ENCODE data around the gene TMEM51. TPM values are rescaled to one million over a fixed set of nuclear protein-coding genes. Genes with fewer than 3 reads are reported as not detected.

Gene TMEM51
- polyA plus RNA-seq, 1 donor (not counting 4 experiments of a cell fraction or from before 2014, with no cell fraction given): 12.9 TPM

- peaks cover 4% of the 10 kb centered on the region for H4K20me1 ChIP-seq (ENCODE audit: control insufficient read depth, extremely low read depth, insufficient read depth, low read length)
- H3K4me1 ChIP-seq (ENCODE audit: control insufficient read depth, extremely low read depth, insufficient read depth, low read length): no peaks in the 10 kb centered on the region
- DNase-seq (ENCODE audit: low read depth, low spot score) (no peak), FAIRE-seq (no peak)
- dilution Hi-C loops (cut with MboI; ENCODE audit: extremely low pct_ligation_motif_present, low sequenced_read_pairs): no loop called here
- peaks cover 4% of the 10 kb centered on the region for H3K9me1 ChIP-seq (ENCODE audit: control insufficient read depth, extremely low read depth, insufficient read depth, low read length)
- no peak overlapping the region for H3K27ac ChIP-seq (ENCODE audit: control insufficient read depth, insufficient read depth, low read length)
- H3K36me3 ChIP-seq (ENCODE audit: control insufficient read depth in 2 of 2, extremely low read depth in 1 of 2, insufficient read depth in 2 of 2, low read length in 2 of 2): no peaks in the 10 kb centered on the region
- H3K79me2 ChIP-seq (ENCODE audit: control insufficient read depth, insufficient read depth, low read length): peaks cover 70% of the 10 kb centered on the region
- H3K4me3 ChIP-seq (ENCODE audit: control insufficient read depth in 2 of 3, extremely low read depth in 1 of 3, insufficient read depth in 2 of 3, low read depth in 1 of 3, low read length in 3 of 3): no peak overlapping the region
- no peaks in the 10 kb centered on the region for H3K9me3 ChIP-seq (ENCODE audit: control insufficient read depth, low read depth, low read length)
- no peak overlapping the region for H3K4me2 ChIP-seq (ENCODE audit: control insufficient read depth, extremely low read depth, insufficient read depth, low read depth, low read length)
- H3K27me3 ChIP-seq (ENCODE audit: control insufficient read depth, extremely low read depth, insufficient read depth, low read length): no peaks in the 10 kb centered on the region
- H2AFZ ChIP-seq (ENCODE audit: control insufficient read depth, low read length): no peak overlapping the region
- TF ChIP-seq CTCF (optimal IDR thresholded peaks at IDR 0.05 in 1 of 3, IDR thresholded peaks at IDR 0.05 in 1 of 3, conservative IDR thresholded peaks at IDR 0.05 in 1 of 3; ENCODE audit: extremely low read depth in 1 of 3, insufficient read depth in 2 of 3, low read length in 3 of 3): no peak
- TF ChIP-seq EZH2 (IDR thresholded peaks at IDR 0.05; ENCODE audit: low read length): no peak
- H3K9ac ChIP-seq (ENCODE audit: control insufficient read depth, extremely low read depth, insufficient read depth, low read length): no peak overlapping the region
These were observed 34.6 kb downstream of the TMEM51 start for GRCh38 chr1:15188130-15188524.

- Histone ChIP-seq H3K4me3 (ENCODE audit: control insufficient read depth in 2 of 3, extremely low read depth in 1 of 3, insufficient read depth in 2 of 3, low read depth in 1 of 3, low read length in 3 of 3) (no peak overlapping the region), H3K79me2 (ENCODE audit: control insufficient read depth, insufficient read depth, low read length) (peaks cover 67% of the 10 kb centered on the region), H3K4me1 (ENCODE audit: control insufficient read depth, extremely low read depth, insufficient read depth, low read length) (no peaks in the 10 kb centered on the region), H3K4me2 (ENCODE audit: control insufficient read depth, extremely low read depth, insufficient read depth, low read depth, low read length) (no peak overlapping the region), H3K9me3 (ENCODE audit: control insufficient read depth, low read depth, low read length) (no peaks in the 10 kb centered on the region), H3K9ac (ENCODE audit: control insufficient read depth, extremely low read depth, insufficient read depth, low read length) (no peak overlapping the region), H3K27ac (ENCODE audit: control insufficient read depth, insufficient read depth, low read length) (no peak overlapping the region), H3K27me3 (ENCODE audit: control insufficient read depth, extremely low read depth, insufficient read depth, low read length) (no peaks in the 10 kb centered on the region), H3K36me3 (ENCODE audit: control insufficient read depth in 2 of 2, extremely low read depth in 1 of 2, insufficient read depth in 2 of 2, low read length in 2 of 2) (no peaks in the 10 kb centered on the region), H3K9me1 (ENCODE audit: control insufficient read depth, extremely low read depth, insufficient read depth, low read length) (peaks cover 4% of the 10 kb centered on the region), H4K20me1 (ENCODE audit: control insufficient read depth, extremely low read depth, insufficient read depth, low read length) (peaks cover 4% of the 10 kb centered on the region), H2AFZ (ENCODE audit: control insufficient read depth, low read length) (no peak overlapping the region)
- FAIRE-seq (no peak), DNase-seq (ENCODE audit: low read depth, low spot score) (no peak)
- dilution Hi-C loops (cut with MboI; ENCODE audit: extremely low pct_ligation_motif_present, low sequenced_read_pairs): no loop called here
- TF ChIP-seq EZH2 (IDR thresholded peaks at IDR 0.05; ENCODE audit: low read length): no peak
- TF ChIP-seq CTCF (optimal IDR thresholded peaks at IDR 0.05 in 1 of 3, IDR thresholded peaks at IDR 0.05 in 1 of 3, conservative IDR thresholded peaks at IDR 0.05 in 1 of 3; ENCODE audit: extremely low read depth in 1 of 3, insufficient read depth in 2 of 3, low read length in 3 of 3): no peak
These were observed 35.1 kb downstream of the TMEM51 start for GRCh38 chr1:15188678-15189077.

All from keratinocyte (primary cell).